A673 (cell line): ENCODE data around the gene EI24. TPM values are rescaled to one million over a fixed set of nuclear protein-coding genes. Genes with fewer than 3 reads are reported as not detected.

Source experiments
- BruUV-seq: library from RNA; stranded (reverse); fragments of 400-500 nt; replicated peaks from 2 replicates; lab custom pipeline; 2021; lab: Mats Ljungman, UMichigan
- CTCF ChIA-PET: fragments of 300-600 bp; sonication (Branson Sonifier 250); formaldehyde crosslinking; loops from one replicate; lab custom pipeline; 2022; ENCODE audit warnings: antibody characterized with exemption; lab: Charles Lee
- POLR2A ChIA-PET: fragments of 300-600 bp; sonication (Branson Sonifier 250); formaldehyde crosslinking; loops from one replicate; lab custom pipeline; 2022; ENCODE audit warnings: antibody characterized with exemption; ENCODE audit not compliant: low non-redundant PET; lab: Charles Lee
- DNase-seq: peaks from one replicate; pipeline ENCODE4 v3.0.0-alpha.2; 2015; ENCODE audit warnings: low spot score
- H3K27ac ChIP-seq: fragments of 200-600 bp; sonication (generic); 2 replicates; pipeline ENCODE4 v1.5.1; 2016; ENCODE audit warnings: mixed run types, low read depth, mild to moderate bottlenecking, mixed read lengths, antibody characterized with exemption, low read length; ENCODE audit not compliant: poor library complexity, severe bottlenecking
- H3K27me3 ChIP-seq: fragments of 200-600 bp; sonication (generic); replicated peaks from 2 replicates; pipeline ENCODE4 v1.6.1; 2017; ENCODE audit warnings: mixed run types, low read depth, mild to moderate bottlenecking, mixed read lengths, antibody characterized with exemption, low read length; ENCODE audit not compliant: insufficient read depth, poor library complexity
- H3K36me3 ChIP-seq: fragments of 200-600 bp; sonication (generic); 2 replicates; pipeline ENCODE4 v1.6.1; 2016; ENCODE audit warnings: mixed run types, mild to moderate bottlenecking, mixed read lengths, antibody characterized with exemption, low read length; ENCODE audit not compliant: insufficient read depth, poor library complexity, severe bottlenecking
- H3K4me1 ChIP-seq: fragments of 200-600 bp; sonication (generic); 2 replicates; pipeline ENCODE4 v1.6.1; 2017; ENCODE audit warnings: mixed run types, mild to moderate bottlenecking, mixed read lengths, antibody characterized with exemption, low read length; ENCODE audit not compliant: insufficient read depth, poor library complexity, severe bottlenecking
- H3K4me3 ChIP-seq: fragments of 200-600 bp; sonication (generic); 2 replicates; pipeline ENCODE4 v1.5.1; 2016; ENCODE audit warnings: low read depth, mixed run types, mild to moderate bottlenecking, mixed read lengths, low read length; ENCODE audit not compliant: poor library complexity, severe bottlenecking
- H3K9me3 ChIP-seq: fragments of 200-600 bp; sonication (generic); 2 replicates; pipeline ENCODE4 v1.6.1; 2016; ENCODE audit warnings: mixed run types, low read depth, mild to moderate bottlenecking, mixed read lengths, antibody characterized with exemption, low read length; ENCODE audit not compliant: poor library complexity, severe bottlenecking
- EZH2 ChIP-seq: fragments of 200-600 bp; sonication (generic); IDR thresholded peaks from 2 replicates; pipeline ENCODE4 v1.6.1; 2017; ENCODE audit warnings: borderline replicate concordance, low read depth, mild to moderate bottlenecking, mixed read lengths, antibody characterized with exemption, low read length; ENCODE audit not compliant: poor library complexity, severe bottlenecking
- intact Hi-C: fragments of 100-400 bp; cut with micrococcal nuclease; formaldehyde crosslinking; loops from one replicate; pipeline ENCODE4 v1.10.0; 2022; ENCODE audit not compliant: unreplicated experiment
- total RNA-seq: library from RNA; stranded (reverse); gene quantifications from 2 replicates; pipeline ENCODE4 v1.2.3, GENCODE V29; 2021
- TF ChIP-seq, protein P1 (sequence below): fragments of 300-800, 200-600 bp; sonication (generic); conservative IDR thresholded peaks from 2 replicates; pipeline ENCODE4 v1.5.1; 2017; ENCODE audit warnings: low read depth, mild to moderate bottlenecking, antibody characterized with exemption, low read length, moderate library complexity, mixed read lengths

Gene EI24
- total RNA-seq, 1 experiment from 2014 or later: 161 TPM

DNA sequence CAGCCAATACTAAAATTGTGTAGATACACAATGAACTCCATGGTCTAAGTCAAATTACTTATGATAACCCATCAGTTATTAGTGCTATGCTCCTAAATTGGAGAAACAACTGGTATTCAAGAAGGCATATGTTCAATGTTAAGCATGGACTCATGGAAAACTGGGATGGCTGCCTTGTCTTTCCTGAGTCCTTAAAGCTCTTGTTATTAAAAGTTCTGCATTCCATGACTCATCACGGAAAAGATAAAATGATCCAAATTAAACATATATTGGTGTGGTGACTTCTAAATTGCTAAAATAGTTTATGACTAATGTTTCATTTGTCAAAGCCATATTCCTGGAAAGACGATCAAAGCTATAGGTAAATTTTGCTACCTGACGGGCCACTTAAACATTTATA is 9.4 kb upstream of the EI24 start:
- no peak overlapping the region for H3K27ac ChIP-seq
- CTCF ChIA-PET: no interaction called here
- no TSS peak for BruUV-seq
- no peaks in the 10 kb centered on the region for H3K4me1 ChIP-seq
- no peaks in the 10 kb centered on the region for H3K27me3 ChIP-seq
- no peak overlapping the region for H3K4me3 ChIP-seq
- no peaks in the 10 kb centered on the region for H3K36me3 ChIP-seq
- DNase-seq: no peak
- TF ChIP-seq EZH2: no peak
- TF ChIP-seq, protein P1, sequence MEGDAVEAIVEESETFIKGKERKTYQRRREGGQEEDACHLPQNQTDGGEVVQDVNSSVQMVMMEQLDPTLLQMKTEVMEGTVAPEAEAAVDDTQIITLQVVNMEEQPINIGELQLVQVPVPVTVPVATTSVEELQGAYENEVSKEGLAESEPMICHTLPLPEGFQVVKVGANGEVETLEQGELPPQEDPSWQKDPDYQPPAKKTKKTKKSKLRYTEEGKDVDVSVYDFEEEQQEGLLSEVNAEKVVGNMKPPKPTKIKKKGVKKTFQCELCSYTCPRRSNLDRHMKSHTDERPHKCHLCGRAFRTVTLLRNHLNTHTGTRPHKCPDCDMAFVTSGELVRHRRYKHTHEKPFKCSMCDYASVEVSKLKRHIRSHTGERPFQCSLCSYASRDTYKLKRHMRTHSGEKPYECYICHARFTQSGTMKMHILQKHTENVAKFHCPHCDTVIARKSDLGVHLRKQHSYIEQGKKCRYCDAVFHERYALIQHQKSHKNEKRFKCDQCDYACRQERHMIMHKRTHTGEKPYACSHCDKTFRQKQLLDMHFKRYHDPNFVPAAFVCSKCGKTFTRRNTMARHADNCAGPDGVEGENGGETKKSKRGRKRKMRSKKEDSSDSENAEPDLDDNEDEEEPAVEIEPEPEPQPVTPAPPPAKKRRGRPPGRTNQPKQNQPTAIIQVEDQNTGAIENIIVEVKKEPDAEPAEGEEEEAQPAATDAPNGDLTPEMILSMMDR: no peak
- POLR2A ChIA-PET: no interaction called here
- H3K9me3 ChIP-seq: no peaks in the 10 kb centered on the region
- intact Hi-C loops: loop anchor here (10.0 kb wide), 1 partner anchor 325 kb away; the partner anchor contains the start of gene HYLS1

DNA sequence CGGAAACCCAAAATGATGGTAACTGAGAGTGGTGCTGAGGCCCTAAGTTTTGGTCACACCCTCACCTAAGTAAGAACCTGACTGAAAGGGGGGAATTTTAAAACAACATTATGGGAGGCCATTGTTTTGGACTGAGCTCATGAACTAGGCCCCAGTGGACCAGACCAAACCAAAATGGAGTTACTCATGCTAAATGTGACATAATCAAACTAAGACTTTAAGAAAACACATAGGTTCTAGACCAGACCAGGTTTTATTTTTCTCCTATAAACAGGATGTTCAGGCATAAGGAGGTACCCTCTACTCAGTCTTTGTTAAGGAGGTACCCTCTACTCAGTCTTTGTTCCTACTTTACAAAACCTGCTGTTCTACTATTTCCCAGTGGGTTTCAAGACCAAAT is 7.4 kb upstream of the EI24 start:
- H3K9me3 ChIP-seq: no peaks in the 10 kb centered on the region
- H3K4me3 ChIP-seq: no peak overlapping the region
- no peaks in the 10 kb centered on the region for H3K36me3 ChIP-seq
- BruUV-seq: no TSS peak
- POLR2A ChIA-PET: interaction anchor here (0.6 kb wide), 1 partner anchor 385 kb away, joined by 4 read pairs; no protein-coding TSS in a partner anchor
- intact Hi-C loops: loop anchor here (10.0 kb wide), 1 partner anchor 323 kb away; the partner anchor contains the start of gene HYLS1
- CTCF ChIA-PET: no interaction called here
- TF ChIP-seq EZH2: no peak
- TF ChIP-seq, protein P1: no peak
- H3K27ac ChIP-seq: no peak overlapping the region
- no peak for DNase-seq
- no peaks in the 10 kb centered on the region for H3K4me1 ChIP-seq
- H3K27me3 ChIP-seq: no peaks in the 10 kb centered on the region

DNA sequence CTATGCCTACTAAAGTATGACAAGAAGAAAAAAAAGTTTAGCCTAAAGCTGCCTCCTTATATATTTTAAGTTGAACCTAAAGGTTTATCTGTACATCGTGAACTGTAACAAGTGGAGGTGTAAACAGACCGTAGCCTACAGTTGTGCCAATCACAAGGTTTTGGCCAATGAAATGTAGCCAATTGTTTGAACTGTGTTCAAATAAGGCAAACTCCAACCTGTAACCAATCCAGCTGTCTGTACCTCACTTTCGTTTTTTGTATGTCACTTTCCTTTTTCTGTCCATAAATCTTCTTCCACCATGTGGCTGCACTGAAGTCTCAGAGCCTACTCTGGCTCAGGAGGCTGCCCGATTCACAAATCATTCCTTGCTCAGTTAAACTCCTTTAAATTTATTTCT is 6.8 kb upstream of the EI24 start:
- DNase-seq: no peak
- Histone ChIP-seq H3K27me3 (no peaks in the 10 kb centered on the region), H3K4me3 (no peak overlapping the region), H3K9me3 (no peaks in the 10 kb centered on the region), H3K4me1 (no peaks in the 10 kb centered on the region), H3K36me3 (no peaks in the 10 kb centered on the region), H3K27ac (no peak overlapping the region)
- no TSS peak for BruUV-seq
- ChIA-PET CTCF (no interaction called here), POLR2A (interaction anchor here (0.6 kb wide), 1 partner anchor 384 kb away, joined by 4 read pairs; no protein-coding TSS in a partner anchor)
- intact Hi-C loops: loop anchor here (10.0 kb wide), 1 partner anchor 322 kb away; the partner anchor contains the start of gene HYLS1
- no peak for TF ChIP-seq EZH2
- TF ChIP-seq, protein P1: no peak
